ENCODE results near the gene ZNF692. TPM values are rescaled to one million over a fixed set of nuclear protein-coding genes. Genes with fewer than 3 reads are reported as not detected.
"Not testable (repeated sequence)": the region's sequence is repeated elsewhere in the genome, so short reads cannot be mapped to it uniquely, and the experiment has no call there.

ZNF692 gene
- total RNA-seq, 3 donors from 2014 or later, result 11.5 to 84.3 (median 77.7) TPM

- Histone ChIP-seq H3K4me3 (no peak overlapping the region), H3K4me1 (peaks cover 0 to 1% of the 10 kb centered on the region in 2 donors), H3K9me3 (no peaks in the 10 kb centered on the region), H3K27me3 (peaks cover 0 to 8% of the 10 kb centered on the region in 2 donors), H3K27ac (no peak overlapping the region), H3K36me3 (no peaks in the 10 kb centered on the region)
- DNase-seq (ENCODE audit: low spot score in 2 of 2), result no peak
- TF ChIP-seq, protein P1, sequence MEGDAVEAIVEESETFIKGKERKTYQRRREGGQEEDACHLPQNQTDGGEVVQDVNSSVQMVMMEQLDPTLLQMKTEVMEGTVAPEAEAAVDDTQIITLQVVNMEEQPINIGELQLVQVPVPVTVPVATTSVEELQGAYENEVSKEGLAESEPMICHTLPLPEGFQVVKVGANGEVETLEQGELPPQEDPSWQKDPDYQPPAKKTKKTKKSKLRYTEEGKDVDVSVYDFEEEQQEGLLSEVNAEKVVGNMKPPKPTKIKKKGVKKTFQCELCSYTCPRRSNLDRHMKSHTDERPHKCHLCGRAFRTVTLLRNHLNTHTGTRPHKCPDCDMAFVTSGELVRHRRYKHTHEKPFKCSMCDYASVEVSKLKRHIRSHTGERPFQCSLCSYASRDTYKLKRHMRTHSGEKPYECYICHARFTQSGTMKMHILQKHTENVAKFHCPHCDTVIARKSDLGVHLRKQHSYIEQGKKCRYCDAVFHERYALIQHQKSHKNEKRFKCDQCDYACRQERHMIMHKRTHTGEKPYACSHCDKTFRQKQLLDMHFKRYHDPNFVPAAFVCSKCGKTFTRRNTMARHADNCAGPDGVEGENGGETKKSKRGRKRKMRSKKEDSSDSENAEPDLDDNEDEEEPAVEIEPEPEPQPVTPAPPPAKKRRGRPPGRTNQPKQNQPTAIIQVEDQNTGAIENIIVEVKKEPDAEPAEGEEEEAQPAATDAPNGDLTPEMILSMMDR (IDR thresholded peaks at IDR 0.05), result no peak
- no peak for TF ChIP-seq POLR2AphosphoS5 (IDR thresholded peaks at IDR 0.05)
- no peak for TF ChIP-seq POLR2A (IDR thresholded peaks at IDR 0.05)
- intact Hi-C loops (cut with DNase I; ENCODE audit: low total_unique reads), result no loop called here
These were observed 53.0 kb downstream of the ZNF692 start for GRCh38 chr1:248805876-248806275.

DNA sequence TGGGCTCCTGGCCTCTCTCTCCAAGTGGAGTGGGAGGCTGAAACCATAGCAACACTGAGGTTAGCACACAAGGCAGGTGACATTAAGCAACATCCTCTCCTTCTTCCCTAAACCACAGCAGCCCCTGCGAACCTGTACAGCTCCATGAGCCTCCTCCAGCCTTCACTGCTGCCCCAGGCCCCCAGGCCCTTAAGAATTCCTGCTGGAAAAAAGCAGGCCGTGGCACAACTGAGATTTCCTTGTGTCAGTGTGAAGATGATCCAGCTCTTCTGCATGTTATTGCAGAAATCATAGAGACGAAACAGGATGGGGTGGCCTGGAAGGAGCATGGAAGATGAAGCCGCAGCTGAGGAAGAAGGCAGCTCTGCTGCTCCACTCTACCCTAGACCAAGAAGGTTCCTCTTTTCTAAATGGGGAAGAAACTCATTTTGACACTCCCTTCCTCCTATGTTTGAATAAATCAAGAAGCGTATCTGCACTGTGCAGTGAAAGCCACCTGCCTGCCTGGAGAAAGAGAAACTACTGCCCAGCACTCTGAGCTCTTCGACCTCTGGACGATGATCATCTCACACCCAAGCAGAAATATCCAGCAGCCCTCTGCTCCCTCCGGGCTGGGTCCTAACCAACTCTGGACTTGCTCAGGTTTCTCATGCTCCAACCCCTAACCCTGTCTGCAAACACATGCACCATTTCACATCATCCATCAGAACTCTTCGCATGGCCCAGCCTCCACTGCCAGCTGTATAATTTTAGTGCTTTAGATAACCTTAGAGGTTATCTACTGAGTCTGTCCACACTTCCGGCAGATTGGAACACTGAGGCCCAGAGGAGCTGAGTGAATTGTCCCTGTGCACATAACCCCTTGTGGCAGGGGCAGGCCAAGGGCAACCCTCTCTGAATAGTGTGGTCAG, 53.9 kb downstream of the ZNF692 start:
- no peak for DNase-seq (ENCODE audit: low spot score in 2 of 2)
- Histone ChIP-seq H3K36me3 (no peaks in the 10 kb centered on the region), H3K27ac (no peak overlapping the region), H3K27me3 (peaks cover 0 to 8% of the 10 kb centered on the region in 2 donors), H3K9me3 (no peaks in the 10 kb centered on the region), H3K4me3 (no peak overlapping the region), H3K4me1 (no peaks in the 10 kb centered on the region)
- no peak for TF ChIP-seq POLR2AphosphoS5 (IDR thresholded peaks at IDR 0.05)
- TF ChIP-seq, protein P1 (IDR thresholded peaks at IDR 0.05), result no peak
- no peak for TF ChIP-seq POLR2A (IDR thresholded peaks at IDR 0.05)
- intact Hi-C loops (cut with DNase I; ENCODE audit: low total_unique reads), result no loop called here

GRCh38 chr1:248803501-248803900, 55.4 kb downstream of the ZNF692 start:
- H3K36me3 ChIP-seq; H3K4me1 ChIP-seq; DNase-seq (ENCODE audit: low spot score in 2 of 2); H3K4me3 ChIP-seq; H3K9me3 ChIP-seq; H3K27me3 ChIP-seq; intact Hi-C loops (cut with DNase I; ENCODE audit: low total_unique reads); H3K27ac ChIP-seq: not testable (repeated sequence)

GRCh38 chr1:248802454-248802853, 56.4 kb downstream of the ZNF692 start:
- no peaks in the 10 kb centered on the region for H3K9me3 ChIP-seq
- TF ChIP-seq, protein P1 (IDR thresholded peaks at IDR 0.05), result no peak
- TF ChIP-seq POLR2A (IDR thresholded peaks at IDR 0.05), result no peak
- no peak for TF ChIP-seq POLR2AphosphoS5 (IDR thresholded peaks at IDR 0.05)
- H3K27me3 ChIP-seq, result peaks cover 0 to 8% of the 10 kb centered on the region in 2 donors
- no peaks in the 10 kb centered on the region for H3K4me1 ChIP-seq
- no peaks in the 10 kb centered on the region for H3K36me3 ChIP-seq
- intact Hi-C loops (cut with DNase I; ENCODE audit: low total_unique reads), result no loop called here
- no peak overlapping the region for H3K4me3 ChIP-seq
- no peak overlapping the region for H3K27ac ChIP-seq
- no peak for DNase-seq (ENCODE audit: low spot score in 2 of 2)

GRCh38 chr1:248800459-248800858, 58.4 kb downstream of the ZNF692 start:
- DNase-seq (ENCODE audit: low spot score in 2 of 2), result no peak
- peaks cover 0 to 5% of the 10 kb centered on the region in 2 donors for H3K9me3 ChIP-seq
- intact Hi-C loops (cut with DNase I; ENCODE audit: low total_unique reads), result no loop called here
- TF ChIP-seq POLR2A (IDR thresholded peaks at IDR 0.05) (no peak), POLR2AphosphoS5 (IDR thresholded peaks at IDR 0.05) (no peak)
- TF ChIP-seq, protein P1 (IDR thresholded peaks at IDR 0.05), result no peak
- H3K4me3 ChIP-seq, result no peak overlapping the region
- H3K36me3 ChIP-seq, result no peaks in the 10 kb centered on the region
- H3K27me3 ChIP-seq, result peaks cover 0 to 8% of the 10 kb centered on the region in 2 donors
- H3K4me1 ChIP-seq, result no peaks in the 10 kb centered on the region
- no peak overlapping the region for H3K27ac ChIP-seq

Other genes starting within 250 kb of the ZNF692 start
- not detected for gene OR2T11, start 224.0 kb downstream of the ZNF692 start, total RNA-seq
- gene OR2T35, start 213.8 kb downstream of the ZNF692 start, total RNA-seq, result not detected
- gene OR2T27, start 203.6 kb downstream of the ZNF692 start, total RNA-seq, result not detected
- not detected for gene OR14I1, start 156.3 kb downstream of the ZNF692 start, total RNA-seq
- gene LYPD8, start 103.3 kb downstream of the ZNF692 start, total RNA-seq, result 1 to 10 TPM in 1 of 3 donors, not detected in 2; 1.6 TPM
- 10 to 100 TPM; 11.5 to 18.9 (median 13.4) TPM for gene SH3BP5L, start 33.2 kb downstream of the ZNF692 start, total RNA-seq
- gene ZNF672, start 20.9 kb downstream of the ZNF692 start, total RNA-seq, result 10 to 100 TPM; 23.2 to 31.6 (median 27.2) TPM
- 10 to 100 TPM in 2 of 3 donors, 1 to 10 TPM in 1; 2.9 to 16.8 (median 11.1) TPM for gene PGBD2, start 47.1 kb upstream of the ZNF692 start, total RNA-seq

Measured in breast epithelium (tissue), 4 donors.